PC-9 (cell line): ENCODE results near the gene LARGE1. TPM values are rescaled to one million over a fixed set of nuclear protein-coding genes. Genes with fewer than 3 reads are reported as not detected.

Experiments
- BruUV-seq: library from RNA; stranded (reverse); fragments of 400-500 nt; replicated peaks from 2 replicates; lab custom pipeline; 2021; lab: Mats Ljungman, UMichigan
- CTCF ChIA-PET: fragments of 300-600 bp; sonication (Branson Sonifier 250); formaldehyde crosslinking; loops from one replicate; lab custom pipeline; 2022; ENCODE audit warnings: antibody characterized with exemption; lab: Charles Lee
- POLR2A ChIA-PET: fragments of 300-600 bp; sonication (Branson Sonifier 250); formaldehyde crosslinking; loops from one replicate; lab custom pipeline; 2022; ENCODE audit warnings: antibody characterized with exemption; ENCODE audit not compliant: unreplicated experiment; lab: Charles Lee
- DNase-seq, 2 experiments: peaks; one replicate each; pipeline versions ENCODE4 v3.0.0 to v3.0.0-alpha.2; 2015 to 2022; ENCODE audit warnings: mixed read lengths in 1 of 2
- H2AFZ ChIP-seq: fragments of 200-600 bp; sonication (generic); 2 replicates; pipeline ENCODE4 v1.8.1; 2017; ENCODE audit warnings: antibody characterized with exemption
- H3F3A ChIP-seq: fragments of 200-600 bp; sonication (generic); 2 replicates; pipeline ENCODE4 v1.8.1; 2017; ENCODE audit warnings: antibody characterized with exemption, mild to moderate bottlenecking, low read depth; ENCODE audit not compliant: insufficient read depth
- H3K27ac ChIP-seq: fragments of 200-600 bp; sonication (generic); 2 replicates; pipeline ENCODE4 v1.6.1; 2016; ENCODE audit warnings: mixed run types
- H3K27me3 ChIP-seq: fragments of 200-600 bp; sonication (generic); 2 replicates; pipeline ENCODE4 v1.6.1; 2016; ENCODE audit warnings: low read depth, mixed run types; ENCODE audit not compliant: insufficient read depth
- H3K36me3 ChIP-seq: fragments of 200-600 bp; sonication (generic); 2 replicates; pipeline ENCODE4 v1.6.1; 2016; ENCODE audit warnings: low read depth, mixed run types
- H3K4me1 ChIP-seq: fragments of 200-600 bp; sonication (generic); replicated peaks from 2 replicates; pipeline ENCODE4 v1.6.1; 2016; ENCODE audit warnings: mixed run types; ENCODE audit not compliant: insufficient read depth
- H3K4me2 ChIP-seq: fragments of 200-600 bp; sonication (generic); 2 replicates; pipeline ENCODE4 v1.6.1; 2017; ENCODE audit warnings: mixed run types
- H3K4me3 ChIP-seq: fragments of 200-600 bp; sonication (generic); 2 replicates; pipeline ENCODE4 v1.6.1; 2016; ENCODE audit warnings: mixed run types
- H3K79me2 ChIP-seq: fragments of 200-600 bp; sonication (generic); 2 replicates; pipeline ENCODE4 v1.6.1; 2017; ENCODE audit warnings: low read depth, mixed run types
- H3K9me2 ChIP-seq: fragments of 200-600 bp; sonication (generic); 2 replicates; pipeline ENCODE4 v1.8.1; 2017; ENCODE audit warnings: mild to moderate bottlenecking; ENCODE audit not compliant: insufficient read depth
- H3K9me3 ChIP-seq: fragments of 200-600 bp; sonication (generic); 2 replicates; pipeline ENCODE4 v1.8.1; 2016; ENCODE audit warnings: low read depth; ENCODE audit not compliant: insufficient read depth
- H4K20me1 ChIP-seq: fragments of 200-600 bp; sonication (generic); 2 replicates; pipeline ENCODE4 v1.8.1; 2017; ENCODE audit not compliant: insufficient read depth
- EZH2 ChIP-seq: fragments of 200-600 bp; sonication (generic); IDR thresholded peaks from 2 replicates; pipeline ENCODE4 v1.8.0; 2017; ENCODE audit warnings: antibody characterized with exemption, low read depth
- intact Hi-C: fragments of 100-400 bp; cut with micrococcal nuclease; formaldehyde crosslinking; loops from one replicate; pipeline ENCODE4 v1.10.0; 2022; ENCODE audit not compliant: unreplicated experiment
- total RNA-seq: library from RNA; stranded (reverse); gene quantifications from 2 replicates; pipeline ENCODE4 v1.2.3, GENCODE V29; 2021
- TF ChIP-seq, protein P1 (sequence below): fragments of 200-600 bp; sonication (generic); conservative IDR thresholded peaks from 2 replicates; pipeline ENCODE4 v1.6.1; 2017; ENCODE audit warnings: mixed run types, antibody characterized with exemption, mild to moderate bottlenecking, moderate library complexity

LARGE1 gene
- total RNA-seq, 1 experiment from 2014 or later: 12.5 TPM

DNA sequence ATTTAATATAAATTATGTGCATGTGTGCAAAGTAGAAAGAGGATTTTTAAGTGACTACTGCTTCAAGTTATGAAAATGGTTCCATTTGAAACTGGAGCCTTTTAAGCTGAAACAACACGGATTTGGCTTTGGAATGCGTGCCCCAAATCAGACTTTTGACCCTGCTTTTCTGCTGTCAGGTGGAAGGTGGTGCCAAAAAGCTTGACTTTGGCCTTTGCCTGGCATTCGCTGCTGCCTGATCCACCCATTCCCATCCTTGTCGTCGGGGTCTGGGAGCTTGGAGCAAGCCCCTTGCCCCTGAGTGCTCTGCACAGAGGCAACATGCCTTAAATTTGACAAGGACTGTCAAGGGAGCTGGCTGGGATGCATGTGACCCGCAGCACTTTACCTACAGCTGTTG, 526.8 kb downstream of the LARGE1 start:
- no peaks in the 10 kb centered on the region for H3K9me2 ChIP-seq
- no peaks in the 10 kb centered on the region for H3K4me1 ChIP-seq
- no peak overlapping the region for H2AFZ ChIP-seq
- no peak for DNase-seq
- no peak overlapping the region for H3K4me2 ChIP-seq
- H3K9me3 ChIP-seq: no peaks in the 10 kb centered on the region
- no peak overlapping the region for H3K27ac ChIP-seq
- POLR2A ChIA-PET: no interaction called here
- no peak for TF ChIP-seq EZH2
- TF ChIP-seq, protein P1, sequence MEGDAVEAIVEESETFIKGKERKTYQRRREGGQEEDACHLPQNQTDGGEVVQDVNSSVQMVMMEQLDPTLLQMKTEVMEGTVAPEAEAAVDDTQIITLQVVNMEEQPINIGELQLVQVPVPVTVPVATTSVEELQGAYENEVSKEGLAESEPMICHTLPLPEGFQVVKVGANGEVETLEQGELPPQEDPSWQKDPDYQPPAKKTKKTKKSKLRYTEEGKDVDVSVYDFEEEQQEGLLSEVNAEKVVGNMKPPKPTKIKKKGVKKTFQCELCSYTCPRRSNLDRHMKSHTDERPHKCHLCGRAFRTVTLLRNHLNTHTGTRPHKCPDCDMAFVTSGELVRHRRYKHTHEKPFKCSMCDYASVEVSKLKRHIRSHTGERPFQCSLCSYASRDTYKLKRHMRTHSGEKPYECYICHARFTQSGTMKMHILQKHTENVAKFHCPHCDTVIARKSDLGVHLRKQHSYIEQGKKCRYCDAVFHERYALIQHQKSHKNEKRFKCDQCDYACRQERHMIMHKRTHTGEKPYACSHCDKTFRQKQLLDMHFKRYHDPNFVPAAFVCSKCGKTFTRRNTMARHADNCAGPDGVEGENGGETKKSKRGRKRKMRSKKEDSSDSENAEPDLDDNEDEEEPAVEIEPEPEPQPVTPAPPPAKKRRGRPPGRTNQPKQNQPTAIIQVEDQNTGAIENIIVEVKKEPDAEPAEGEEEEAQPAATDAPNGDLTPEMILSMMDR: no peak
- no peaks in the 10 kb centered on the region for H3K27me3 ChIP-seq
- intact Hi-C loops: no loop called here
- no peaks in the 10 kb centered on the region for H3F3A ChIP-seq
- H3K79me2 ChIP-seq: no peaks in the 10 kb centered on the region
- no peaks in the 10 kb centered on the region for H4K20me1 ChIP-seq
- CTCF ChIA-PET: no interaction called here
- no TSS peak for BruUV-seq
- no peaks in the 10 kb centered on the region for H3K36me3 ChIP-seq
- H3K4me3 ChIP-seq: no peak overlapping the region

DNA sequence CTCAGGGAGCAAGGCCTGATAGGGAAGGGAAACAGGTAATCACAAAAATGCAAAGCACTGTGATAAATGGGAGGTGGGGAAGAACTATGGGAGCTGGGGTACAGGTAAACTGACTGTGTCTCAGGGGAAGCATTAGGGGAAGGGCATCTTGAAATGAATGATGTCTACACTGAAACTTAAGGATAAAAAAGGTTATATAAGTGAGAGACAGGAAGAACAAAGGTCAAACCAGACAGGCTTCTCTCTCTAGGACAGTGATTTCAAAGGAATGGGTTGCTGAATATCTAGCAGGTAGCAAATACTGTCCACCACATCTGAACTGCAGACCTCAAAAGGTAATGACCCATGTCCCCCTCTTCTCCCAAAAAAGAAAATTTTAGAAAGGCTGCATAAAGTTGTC, 529.0 kb downstream of the LARGE1 start:
- no peaks in the 10 kb centered on the region for H3K9me2 ChIP-seq
- ChIA-PET CTCF (no interaction called here), POLR2A (no interaction called here)
- H3K4me3 ChIP-seq: no peak overlapping the region
- H3F3A ChIP-seq: no peaks in the 10 kb centered on the region
- H2AFZ ChIP-seq: no peak overlapping the region
- intact Hi-C loops: no loop called here
- H3K27ac ChIP-seq: no peak overlapping the region
- no TSS peak for BruUV-seq
- DNase-seq: no peak
- H3K4me1 ChIP-seq: no peaks in the 10 kb centered on the region
- no peaks in the 10 kb centered on the region for H3K79me2 ChIP-seq
- no peaks in the 10 kb centered on the region for H3K36me3 ChIP-seq
- TF ChIP-seq, protein P1: no peak
- TF ChIP-seq EZH2: no peak
- no peaks in the 10 kb centered on the region for H3K9me3 ChIP-seq
- H4K20me1 ChIP-seq: no peaks in the 10 kb centered on the region
- H3K4me2 ChIP-seq: no peak overlapping the region
- H3K27me3 ChIP-seq: no peaks in the 10 kb centered on the region; the same call in 1 of the 2 replicates

DNA sequence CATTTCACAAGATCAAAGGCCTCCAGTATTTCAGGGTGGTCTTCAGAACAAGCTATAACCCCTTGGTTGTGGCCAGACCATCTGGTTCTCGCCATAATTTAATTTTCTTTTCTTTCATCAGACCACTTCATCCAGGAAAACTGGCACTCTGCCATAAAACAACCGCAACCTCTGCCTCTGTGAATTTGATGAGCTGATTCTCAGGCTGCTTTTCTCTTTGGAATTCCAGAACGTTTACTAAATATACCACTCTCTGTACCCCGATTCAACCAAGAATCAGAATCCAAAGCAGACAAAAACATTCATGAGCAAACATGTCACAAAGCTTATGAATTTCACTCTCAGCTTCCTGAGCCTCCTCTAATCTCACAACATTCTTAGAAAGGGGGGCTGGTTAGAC, 530.3 kb downstream of the LARGE1 start:
- no TSS peak for BruUV-seq
- no peak overlapping the region for H3K4me2 ChIP-seq
- DNase-seq: no peak
- H4K20me1 ChIP-seq: no peaks in the 10 kb centered on the region
- intact Hi-C loops: no loop called here
- no peaks in the 10 kb centered on the region for H3F3A ChIP-seq
- no peak overlapping the region for H3K4me3 ChIP-seq
- no peaks in the 10 kb centered on the region for H3K79me2 ChIP-seq
- H3K9me3 ChIP-seq: no peaks in the 10 kb centered on the region
- no peaks in the 10 kb centered on the region; the same call in 1 of the 2 replicates for H3K27me3 ChIP-seq
- ChIA-PET POLR2A (no interaction called here), CTCF (no interaction called here)
- H2AFZ ChIP-seq: no peak overlapping the region
- H3K36me3 ChIP-seq: no peaks in the 10 kb centered on the region
- no peaks in the 10 kb centered on the region for H3K4me1 ChIP-seq
- no peak overlapping the region for H3K27ac ChIP-seq
- no peak for TF ChIP-seq EZH2
- no peaks in the 10 kb centered on the region for H3K9me2 ChIP-seq

DNA sequence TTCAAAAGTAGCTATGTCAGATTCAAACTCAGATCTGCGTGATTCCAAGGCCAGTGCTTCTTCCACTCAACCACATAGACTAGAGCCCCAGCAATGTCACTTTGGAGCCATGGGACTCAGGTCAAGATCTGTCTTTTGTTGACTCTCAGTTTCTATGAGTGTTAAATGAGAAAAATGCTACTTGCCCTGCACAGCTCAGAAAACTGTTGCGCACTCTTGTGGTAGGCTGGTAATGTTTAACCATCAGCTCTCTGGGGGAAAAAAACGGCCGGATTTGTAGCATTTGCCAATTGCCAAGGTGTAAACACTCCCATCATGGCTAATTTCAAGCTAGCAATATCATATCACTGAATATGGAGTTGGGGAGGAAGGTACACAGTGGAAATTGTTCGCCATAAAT, 534.0 kb downstream of the LARGE1 start:
- TF ChIP-seq, protein P1: no peak
- no peak for TF ChIP-seq EZH2
- Histone ChIP-seq H3K27ac (no peak overlapping the region), H3K36me3 (no peaks in the 10 kb centered on the region), H2AFZ (no peak overlapping the region), H3K4me2 (no peak overlapping the region), H3F3A (no peaks in the 10 kb centered on the region; the same call in 1 of the 2 replicates), H4K20me1 (no peaks in the 10 kb centered on the region), H3K4me1 (no peaks in the 10 kb centered on the region), H3K9me2 (no peaks in the 10 kb centered on the region), H3K27me3 (no peaks in the 10 kb centered on the region; the same call in 1 of the 2 replicates), H3K9me3 (no peaks in the 10 kb centered on the region), H3K79me2 (no peaks in the 10 kb centered on the region), H3K4me3 (no peak overlapping the region)
- no peak for DNase-seq
- POLR2A ChIA-PET: no interaction called here
- no TSS peak for BruUV-seq
- CTCF ChIA-PET: no interaction called here
- intact Hi-C loops: no loop called here
